Measurements from ENCODE around the gene BUD31. TPM values are rescaled to one million over a fixed set of nuclear protein-coding genes. Genes with fewer than 3 reads are reported as not detected.
A peak's percentile ranks its signal among the peaks of the same experiment; 100 is the strongest.

Gene BUD31
- total and polyA plus RNA-seq, 9 of the 15 experiments (the other 6 are each of a cell fraction or from before 2014, with no cell fraction given), result 105 to 342 (median 247) TPM

- TF ChIP-seq CEBPZ (IDR thresholded peaks at IDR 0.05; ENCODE audit: borderline replicate concordance, low read depth, low read length) (no peak), HMG20A (CRISPR knock-in tag; conservative IDR thresholded peaks at IDR 0.05) (no peak), CUX1 (CRISPR knock-in tag; IDR thresholded peaks at IDR 0.05) (no peak), MAX (CRISPR knock-in tag; IDR thresholded peaks at IDR 0.05) (peak; percentile 81), ZNF695 (CRISPR knock-in tag; IDR thresholded peaks at IDR 0.05) (no peak), USF2 (CRISPR knock-in tag; IDR thresholded peaks at IDR 0.05) (no peak), MIER1 (IDR thresholded peaks at IDR 0.05; ENCODE audit: low read depth) (no peak), FIP1L1 (IDR thresholded peaks at IDR 0.05; ENCODE audit: low read depth, low read length, poor library complexity, severe bottlenecking) (peak; percentile 92), POLR2A (conservative IDR thresholded peaks at IDR 0.05) (peak; percentile 93), MBD2 (IDR thresholded peaks at IDR 0.05; ENCODE audit: borderline replicate concordance, low read depth) (no peak; the same call in 1 of the 2 replicates), RFX1 (IDR thresholded peaks at IDR 0.05) (peak; percentile 92), E2F8 (IDR thresholded peaks at IDR 0.05; ENCODE audit: low read depth, partially characterized antibody) (peak; percentile 80), FOXK2 (conservative IDR thresholded peaks at IDR 0.05 in 1 of 2, IDR thresholded peaks at IDR 0.05 in 1 of 2; ENCODE audit: low read depth in 2 of 2) (peak; percentile 85 to 92; a peak in 3 of 4 replicates)
Observed at GRCh38 chr7:99408379-99409191, at the start of gene BUD31, which contains the start of gene PDAP1 (continued).
